ENCODE measurements around the gene LAD1.

The LAD1 gene

GRCh38 chr1:201399018-201399351, at the start of gene LAD1:
TSS of gene LAD1 (minus strand) at chr1:201399324. CDS start at chr1:201399306, 18 bp downstream.
- no peak for DNase-seq

- DNase-seq = peak; percentile 65
These were observed 49.1 kb upstream of the LAD1 start for GRCh38 chr1:201447903-201448871.

- no peak for DNase-seq
These were observed 46.2 kb upstream of the LAD1 start for GRCh38 chr1:201445310-201445709.

GRCh38 chr1:201444792-201445191, 45.7 kb upstream of the LAD1 start:
- DNase-seq = no peak

GRCh38 chr1:201443747-201444146, 44.6 kb upstream of the LAD1 start:
- DNase-seq = no peak

GRCh38 chr1:201436969-201437368, 37.8 kb upstream of the LAD1 start:
- DNase-seq = no peak

GRCh38 chr1:201436393-201436792, 37.3 kb upstream of the LAD1 start:
- DNase-seq = peak; percentile 63

GRCh38 chr1:201434266-201434665, 35.1 kb upstream of the LAD1 start:
- DNase-seq = no peak

- DNase-seq = no peak
These were observed 34.5 kb upstream of the LAD1 start for GRCh38 chr1:201433609-201434008.

- DNase-seq = no peak
These were observed 31.7 kb upstream of the LAD1 start for GRCh38 chr1:201430776-201431175.

GRCh38 chr1:201429736-201430501, 30.8 kb upstream of the LAD1 start:
- no peak for DNase-seq

- DNase-seq = no peak
These were observed 28.8 kb upstream of the LAD1 start for GRCh38 chr1:201427963-201428362.

- no peak for DNase-seq
These were observed 27.6 kb upstream of the LAD1 start for GRCh38 chr1:201426479-201427310.

GRCh38 chr1:201424146-201424545, 25.0 kb upstream of the LAD1 start:
- no peak for DNase-seq

GRCh38 chr1:201423655-201424054, 24.5 kb upstream of the LAD1 start:
- DNase-seq = no peak

GRCh38 chr1:201422436-201423030, 23.4 kb upstream of the LAD1 start:
- no peak for DNase-seq

- no peak for DNase-seq
These were observed 22.9 kb upstream of the LAD1 start for GRCh38 chr1:201422026-201422425.

GRCh38 chr1:201421041-201421440, 21.9 kb upstream of the LAD1 start:
- DNase-seq = no peak

GRCh38 chr1:201420608-201421002, 21.5 kb upstream of the LAD1 start:
- no peak for DNase-seq

- no peak for DNase-seq
These were observed 20.9 kb upstream of the LAD1 start for GRCh38 chr1:201419746-201420607.

- DNase-seq = no peak
These were observed 20.1 kb upstream of the LAD1 start for GRCh38 chr1:201419256-201419655.

GRCh38 chr1:201418461-201418860, 19.3 kb upstream of the LAD1 start:
- DNase-seq = no peak
